Stimulated activated CD4-positive, alpha-beta T cell treated with anti-CD3 and anti-CD28 coated beads, Interleukin-2, amount 100 ng/mL, for 4 hours (primary cell): Measurements from ENCODE around the gene WDR72.
"Not testable (repeated sequence)": the region's sequence is repeated elsewhere in the genome, so short reads cannot be mapped to it uniquely, and the experiment has no call there.

Experiments
- DNase-seq: peaks from one replicate; pipeline ENCODE4 v3.0.0-alpha.2; 2020; ENCODE audit warnings: low read depth

WDR72 gene

DNA sequence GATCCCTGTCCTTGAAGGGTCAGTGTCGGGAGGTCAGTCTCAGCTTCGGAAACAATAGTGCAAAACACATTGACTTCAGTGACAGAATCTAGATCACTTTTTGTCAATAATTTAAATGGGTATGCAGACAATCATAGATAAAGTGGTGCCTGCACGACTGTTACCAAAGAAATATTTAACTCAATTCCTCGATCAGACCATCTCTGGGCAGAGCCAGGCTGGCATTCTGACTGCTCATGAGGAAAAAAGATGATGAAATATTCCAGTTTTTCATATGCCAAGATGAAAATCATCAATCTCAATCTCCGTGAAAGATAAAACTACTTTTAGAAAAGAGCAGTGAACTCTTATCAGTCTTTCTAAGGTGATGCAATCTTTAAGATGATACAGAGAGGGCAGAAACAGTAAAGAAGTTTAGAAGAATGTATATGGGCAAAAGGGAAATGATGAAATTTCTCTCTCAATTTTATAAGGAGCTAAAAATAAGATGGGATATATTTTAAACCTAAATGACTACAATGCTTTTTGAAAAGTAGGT lies 169.9 kb downstream of the WDR72 start:
- DNase-seq = no peak

DNA sequence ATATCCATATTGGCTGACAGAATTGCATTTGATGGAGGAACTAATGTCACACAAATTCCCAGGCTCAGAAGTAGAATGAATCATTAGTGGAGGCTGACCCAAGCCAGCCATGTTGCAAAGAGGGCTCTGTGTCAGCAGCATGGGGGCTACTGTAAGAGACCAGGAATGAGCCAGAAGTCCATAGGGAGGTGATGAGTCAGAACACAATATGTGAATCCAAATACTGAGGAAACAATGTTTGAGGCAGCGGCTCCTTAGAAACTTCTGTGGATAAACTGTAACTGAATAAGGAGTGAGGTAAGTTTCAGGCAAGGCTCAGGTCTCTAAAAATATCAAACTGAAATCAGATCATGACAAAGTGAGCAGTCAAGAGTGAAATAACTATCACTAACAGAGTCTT lies 170.7 kb downstream of the WDR72 start:
- DNase-seq = no peak

DNA sequence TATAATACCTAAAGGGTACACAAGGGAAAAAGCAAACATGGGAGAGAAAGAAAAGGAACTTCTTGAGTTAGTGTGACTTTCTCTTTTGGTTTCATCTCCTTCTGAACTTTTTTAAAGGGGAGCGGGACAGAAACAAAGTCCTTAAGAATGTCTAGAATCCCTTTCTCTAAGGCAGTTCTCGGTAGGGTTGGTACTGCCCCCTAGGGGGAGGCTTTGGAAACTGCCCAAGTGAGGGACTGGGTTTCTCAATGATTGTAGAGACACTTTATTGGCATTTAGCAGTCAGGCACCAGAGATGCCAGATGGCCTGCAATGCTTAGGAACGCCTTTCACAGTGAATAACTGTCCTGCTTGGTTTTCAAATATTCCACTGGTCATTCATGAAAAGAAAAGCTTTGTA lies 172.7 kb downstream of the WDR72 start:
- DNase-seq = no peak

GRCh38 chr15:53581513-53581912 lies 177.9 kb downstream of the WDR72 start:
- DNase-seq = no peak

GRCh38 chr15:53580366-53580765 lies 179.1 kb downstream of the WDR72 start:
- DNase-seq = no peak

GRCh38 chr15:53576841-53577240 lies 182.6 kb downstream of the WDR72 start:
- DNase-seq = no peak

DNA sequence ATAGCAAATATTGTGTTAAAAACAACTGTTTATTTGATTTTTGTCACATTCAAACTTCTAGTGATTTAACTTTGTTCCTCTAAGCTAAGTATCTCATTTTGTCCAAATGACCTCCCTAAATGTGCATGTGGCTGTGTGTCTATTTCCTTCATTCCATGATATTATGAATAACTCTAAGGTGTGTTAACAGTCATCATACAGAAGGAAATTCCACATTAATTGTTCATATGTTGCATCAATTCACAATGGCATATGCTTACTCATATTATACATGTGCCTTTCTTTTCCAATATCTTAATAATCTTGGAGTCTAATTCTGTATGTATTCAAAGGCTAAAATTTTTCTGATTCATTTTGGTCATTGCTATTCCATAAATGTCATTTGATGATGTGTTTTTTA lies 186.4 kb downstream of the WDR72 start:
- DNase-seq = no peak

DNA sequence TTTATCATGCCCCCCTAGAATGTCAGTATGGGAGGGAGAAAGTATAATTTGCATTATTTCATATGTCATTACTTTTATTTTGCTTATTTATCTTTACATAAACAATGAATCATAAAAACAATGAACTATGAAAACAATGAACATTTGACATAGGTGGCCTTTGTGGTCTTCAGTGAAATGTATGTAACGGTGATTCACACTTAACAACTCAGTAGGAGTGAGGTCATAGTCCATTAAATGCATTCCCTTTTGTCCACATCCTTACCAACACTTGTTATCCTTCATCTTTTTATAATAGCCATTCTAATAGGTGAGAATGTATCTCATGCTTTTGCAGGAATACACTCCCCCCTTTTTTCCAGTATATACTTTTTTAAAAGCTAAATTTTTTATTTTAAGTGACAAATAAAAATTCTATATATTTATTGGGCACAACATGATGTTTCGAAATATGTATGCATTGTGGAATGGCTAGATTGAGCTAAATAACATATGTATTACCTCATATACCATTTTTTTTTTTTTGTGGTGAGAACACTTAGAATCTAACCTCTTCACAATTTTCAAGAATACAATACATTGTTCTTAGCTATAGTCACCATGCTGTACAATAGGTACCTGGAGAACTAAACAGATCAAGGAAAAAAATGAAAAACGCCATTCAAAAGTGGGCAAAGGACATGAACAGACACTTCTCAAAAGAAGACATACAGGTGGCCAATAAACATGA lies 189.5 kb downstream of the WDR72 start:
- DNase-seq = no peak

- no peak for DNase-seq
Measured at GRCh38 chr15:53566912-53567311, 192.6 kb downstream of the WDR72 start.

GRCh38 chr15:53565721-53566120 lies 193.7 kb downstream of the WDR72 start:
- no peak for DNase-seq

- no peak for DNase-seq
Measured at GRCh38 chr15:53564647-53565046, 194.8 kb downstream of the WDR72 start.

DNA sequence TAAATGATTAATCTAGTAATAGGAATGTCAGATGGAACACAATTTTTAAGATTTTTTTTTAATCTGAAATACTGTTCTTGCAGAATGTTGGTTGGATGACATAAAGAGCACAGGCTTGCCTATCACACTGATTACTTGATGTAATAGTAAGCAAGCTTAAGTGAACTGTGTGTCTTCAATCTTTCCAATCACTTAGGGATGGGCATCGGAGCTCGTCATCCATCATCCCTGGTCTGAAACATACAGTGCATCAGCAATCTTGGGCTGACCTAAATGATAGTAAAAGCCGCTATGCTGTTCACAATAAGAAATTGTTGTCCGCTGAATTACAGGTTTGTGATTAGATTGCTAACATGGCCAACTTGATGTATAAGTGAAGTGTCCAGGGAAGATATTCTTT lies 195.8 kb downstream of the WDR72 start:
- DNase-seq = no peak

GRCh38 chr15:53559364-53560277 lies 199.8 kb downstream of the WDR72 start:
- no peak for DNase-seq

- no peak for DNase-seq
Measured at GRCh38 chr15:53558384-53558783, 201.1 kb downstream of the WDR72 start.

- no peak for DNase-seq
Measured at GRCh38 chr15:53555226-53555625, 204.2 kb downstream of the WDR72 start.

GRCh38 chr15:53549697-53550305 lies 209.7 kb downstream of the WDR72 start:
- DNase-seq = no peak

GRCh38 chr15:53548236-53548635 lies 211.2 kb downstream of the WDR72 start:
- no peak for DNase-seq

GRCh38 chr15:53540626-53541300 lies 218.7 kb downstream of the WDR72 start:
- not testable (repeated sequence) for DNase-seq

DNA sequence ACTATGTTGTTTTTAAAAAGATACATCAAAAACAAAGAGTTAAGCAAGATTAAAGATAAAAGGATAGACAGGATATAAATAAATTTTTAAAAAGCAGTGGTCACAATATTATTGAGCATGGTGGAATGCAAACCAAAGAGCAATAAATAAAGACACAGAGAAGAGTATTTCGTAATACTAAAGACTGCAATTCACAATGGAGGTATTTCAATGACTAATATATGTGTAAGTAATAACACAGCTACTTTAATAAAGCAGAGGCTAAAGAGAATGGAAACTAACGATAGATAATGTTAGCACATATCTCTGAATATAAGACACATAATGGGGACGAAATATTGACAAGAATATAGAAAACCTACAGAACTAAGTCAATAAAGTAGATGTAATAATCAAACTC lies 219.6 kb downstream of the WDR72 start:
- DNase-seq = no peak

DNA sequence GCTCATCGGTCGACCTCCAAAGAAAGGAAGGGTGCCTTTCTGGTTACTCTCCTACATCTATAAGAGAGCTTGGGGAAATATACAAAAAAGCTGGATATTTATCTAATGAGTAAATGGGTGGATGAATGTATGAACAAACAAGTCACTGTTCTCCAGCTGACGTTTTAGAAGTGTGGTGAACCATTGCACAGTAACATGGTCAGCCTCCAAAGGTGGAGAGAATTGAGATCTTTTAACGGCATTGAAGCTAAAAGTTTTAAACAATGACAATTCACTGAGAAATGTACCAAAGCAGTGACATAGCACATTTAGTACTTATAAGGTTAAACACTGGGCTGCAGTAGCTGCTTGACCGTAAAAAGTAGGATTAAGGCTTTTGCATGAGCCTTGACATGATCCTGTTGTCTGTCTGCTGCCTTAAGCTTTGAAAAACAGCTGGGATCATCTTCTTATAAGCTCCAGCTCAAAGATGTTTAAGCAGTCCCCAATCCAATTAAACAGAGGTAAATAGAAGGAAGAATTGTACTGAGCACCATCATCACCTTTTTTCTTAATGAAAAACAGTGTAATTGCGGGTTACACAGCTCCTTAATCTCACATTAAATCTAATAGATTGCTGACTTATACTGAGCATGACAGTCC lies 222.9 kb downstream of the WDR72 start:
- no peak for DNase-seq

DNA sequence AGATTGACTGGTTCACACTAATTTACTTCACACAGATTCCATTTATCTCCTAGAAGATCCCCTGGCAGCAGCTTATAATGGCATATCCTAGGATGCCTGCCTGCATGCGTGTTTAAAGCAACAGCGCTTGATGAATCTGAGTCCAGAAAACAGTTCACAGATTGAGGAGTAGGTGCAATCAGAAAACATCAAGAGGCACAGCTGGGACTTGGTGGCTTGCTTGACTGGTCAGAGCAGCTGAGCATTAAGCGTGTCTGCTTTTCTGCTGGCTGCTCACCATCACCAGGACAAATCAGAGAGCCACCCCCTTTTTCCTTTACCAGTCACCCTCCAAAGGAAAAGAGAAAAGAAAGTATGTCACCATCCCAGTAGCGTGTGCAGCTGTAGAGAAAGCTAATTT lies 223.6 kb downstream of the WDR72 start:
- DNase-seq = no peak
